SU-DHL-6 (cell line): Measurements from ENCODE around the gene PRKCA.

Experiments used
- H2AFZ ChIP-seq: fragments of 200-600 bp; sonication (generic); 2 replicates; pipeline ENCODE4 v1.6.1; 2014; ENCODE audit warnings: low read depth, mild to moderate bottlenecking, moderate library complexity, mixed read lengths, antibody characterized with exemption, low read length; ENCODE audit not compliant: severe bottlenecking
- H3F3A ChIP-seq: fragments of 200-600 bp; shearing (Covaris generic); 2 replicates; pipeline ENCODE4 v1.6.0; 2016; ENCODE audit warnings: antibody characterized with exemption, mild to moderate bottlenecking; ENCODE audit not compliant: insufficient read depth
- H3K27ac ChIP-seq: fragments of 200-600 bp; sonication (generic); 2 replicates; pipeline ENCODE4 v1.5.1; 2016; ENCODE audit warnings: low read depth, mild to moderate bottlenecking, low read length, moderate library complexity, mixed read lengths
- H3K27me3 ChIP-seq: fragments of 200-600 bp; sonication (generic), shearing (Covaris generic); 2 replicates; pipeline ENCODE4 v1.6.0; 2014; ENCODE audit warnings: mild to moderate bottlenecking, low read length
- H3K36me3 ChIP-seq: fragments of 200-600 bp; sonication (generic); 2 replicates; pipeline ENCODE4 v1.6.1; 2014; ENCODE audit warnings: mild to moderate bottlenecking, low read length, mixed read lengths
- H3K4me2 ChIP-seq: fragments of 300-600, 200-600 bp; shearing (Covaris generic), sonication (generic); 2 replicates; pipeline ENCODE4 v1.6.0; 2014; ENCODE audit warnings: low read length, low read depth, mild to moderate bottlenecking; ENCODE audit not compliant: poor library complexity, severe bottlenecking
- H3K4me3 ChIP-seq: fragments of 200-600 bp; sonication (generic); 2 replicates; pipeline ENCODE4 v1.5.1; 2014; ENCODE audit warnings: antibody characterized with exemption, low read length, mild to moderate bottlenecking, mixed read lengths; ENCODE audit not compliant: insufficient read depth, poor library complexity, severe bottlenecking
- H3K79me2 ChIP-seq: fragments of 200-600 bp; sonication (generic); 2 replicates; pipeline ENCODE4 v1.6.1; 2014; ENCODE audit warnings: mild to moderate bottlenecking, low read length, moderate library complexity; ENCODE audit not compliant: insufficient read depth
- H3K9ac ChIP-seq: fragments of 200-600 bp; sonication (generic); 2 replicates; pipeline ENCODE4 v1.7.0; 2014; ENCODE audit warnings: mild to moderate bottlenecking, low read length
- H3K9me2 ChIP-seq: fragments of 200-600 bp; sonication (generic); replicated peaks from 2 replicates; pipeline ENCODE4 v1.6.1; 2014; ENCODE audit warnings: low read length; ENCODE audit not compliant: insufficient read depth
- H3K9me3 ChIP-seq: fragments of 200-600 bp; sonication (generic); 2 replicates; pipeline ENCODE4 v1.6.1; 2014; ENCODE audit warnings: low read length, mixed read lengths; ENCODE audit not compliant: insufficient read depth
- H4K20me1 ChIP-seq: fragments of 200-600 bp; sonication (generic); 2 replicates; pipeline ENCODE4 v1.6.1; 2014; ENCODE audit warnings: low read depth, mild to moderate bottlenecking, antibody characterized with exemption, low read length, moderate library complexity, mixed read lengths
- EZH2phosphoT487 ChIP-seq: fragments of 200-600 bp; sonication (generic), shearing (Covaris generic); conservative IDR thresholded peaks from 2 replicates; pipeline ENCODE4 v1.6.1; 2018; ENCODE audit warnings: mild to moderate bottlenecking, antibody characterized with exemption, low read length, moderate library complexity, mixed read lengths
- TF ChIP-seq, protein P1 (sequence below): fragments of 200-600 bp; sonication (generic); IDR thresholded peaks from one replicate; pipeline ENCODE4 v1.5.1; 2017; ENCODE audit warnings: antibody characterized with exemption, mild to moderate bottlenecking, low read length, moderate library complexity; ENCODE audit not compliant: insufficient read depth, poor library complexity, severe bottlenecking

Gene PRKCA

DNA sequence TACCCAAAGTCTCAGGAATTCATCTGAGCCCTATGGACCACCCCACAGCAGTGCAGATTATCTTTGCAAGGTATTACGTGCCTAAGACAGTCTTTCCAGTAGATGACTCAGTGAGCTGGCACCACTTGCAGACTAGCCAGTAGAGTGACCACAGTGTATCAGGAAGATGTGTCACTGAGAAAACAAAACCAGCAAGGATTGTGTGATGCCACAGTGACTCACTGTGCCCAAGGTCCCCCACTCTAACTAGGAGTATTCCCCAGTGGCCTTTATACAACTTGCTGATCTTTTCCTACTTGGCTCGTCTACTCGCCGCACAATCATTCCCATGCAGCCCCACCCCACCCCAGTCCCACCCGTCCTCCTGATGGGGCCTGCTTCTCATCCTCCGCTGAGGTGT is 26.8 kb upstream of the PRKCA start:
- no peaks in the 10 kb centered on the region for H3F3A ChIP-seq
- H3K79me2 ChIP-seq: no peaks in the 10 kb centered on the region
- H3K27me3 ChIP-seq: no peaks in the 10 kb centered on the region
- no peak overlapping the region for H3K4me2 ChIP-seq
- no peak overlapping the region for H3K9ac ChIP-seq
- no peaks in the 10 kb centered on the region for H3K36me3 ChIP-seq
- H3K27ac ChIP-seq: no peak overlapping the region
- no peak overlapping the region for H3K4me3 ChIP-seq
- H2AFZ ChIP-seq: no peak overlapping the region
- H4K20me1 ChIP-seq: no peaks in the 10 kb centered on the region
- H3K9me3 ChIP-seq: no peaks in the 10 kb centered on the region
- no peaks in the 10 kb centered on the region for H3K9me2 ChIP-seq
- TF ChIP-seq, protein P1, sequence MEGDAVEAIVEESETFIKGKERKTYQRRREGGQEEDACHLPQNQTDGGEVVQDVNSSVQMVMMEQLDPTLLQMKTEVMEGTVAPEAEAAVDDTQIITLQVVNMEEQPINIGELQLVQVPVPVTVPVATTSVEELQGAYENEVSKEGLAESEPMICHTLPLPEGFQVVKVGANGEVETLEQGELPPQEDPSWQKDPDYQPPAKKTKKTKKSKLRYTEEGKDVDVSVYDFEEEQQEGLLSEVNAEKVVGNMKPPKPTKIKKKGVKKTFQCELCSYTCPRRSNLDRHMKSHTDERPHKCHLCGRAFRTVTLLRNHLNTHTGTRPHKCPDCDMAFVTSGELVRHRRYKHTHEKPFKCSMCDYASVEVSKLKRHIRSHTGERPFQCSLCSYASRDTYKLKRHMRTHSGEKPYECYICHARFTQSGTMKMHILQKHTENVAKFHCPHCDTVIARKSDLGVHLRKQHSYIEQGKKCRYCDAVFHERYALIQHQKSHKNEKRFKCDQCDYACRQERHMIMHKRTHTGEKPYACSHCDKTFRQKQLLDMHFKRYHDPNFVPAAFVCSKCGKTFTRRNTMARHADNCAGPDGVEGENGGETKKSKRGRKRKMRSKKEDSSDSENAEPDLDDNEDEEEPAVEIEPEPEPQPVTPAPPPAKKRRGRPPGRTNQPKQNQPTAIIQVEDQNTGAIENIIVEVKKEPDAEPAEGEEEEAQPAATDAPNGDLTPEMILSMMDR: no peak
- TF ChIP-seq EZH2phosphoT487: no peak

DNA sequence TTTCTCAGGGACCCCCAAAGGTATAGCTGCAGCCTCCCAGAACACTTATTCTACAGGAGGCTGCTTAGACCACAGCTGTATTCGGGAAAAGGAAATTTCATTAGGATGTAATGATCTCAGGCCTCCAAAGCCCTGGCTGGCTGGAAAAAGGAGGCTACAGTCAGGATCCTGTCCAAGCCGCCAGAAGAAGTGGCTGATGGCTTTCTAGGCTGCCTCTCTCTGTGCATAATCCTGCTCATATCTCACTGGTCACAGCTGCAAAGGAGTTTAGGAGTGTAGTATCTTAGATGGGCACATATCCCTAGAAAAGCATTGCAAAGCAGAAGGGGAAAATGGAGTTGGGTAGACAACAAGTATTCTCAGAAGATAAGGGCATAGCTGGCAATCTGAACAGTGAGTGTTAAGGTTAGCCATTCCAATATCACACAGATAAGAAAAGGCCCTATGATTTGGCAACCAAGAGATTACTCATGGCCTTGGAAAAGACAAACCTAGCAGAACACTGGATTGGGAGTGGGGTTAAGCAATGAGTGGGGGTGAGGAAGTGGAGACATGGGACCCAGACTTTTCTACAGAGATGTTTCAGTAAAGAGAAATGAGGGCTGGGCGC is 26.0 kb upstream of the PRKCA start:
- Histone ChIP-seq H3K27ac (no peak overlapping the region), H3K4me3 (no peak overlapping the region), H2AFZ (no peak overlapping the region), H3K9me3 (no peaks in the 10 kb centered on the region), H3K9ac (no peak overlapping the region), H3K36me3 (no peaks in the 10 kb centered on the region), H3K79me2 (no peaks in the 10 kb centered on the region), H3K27me3 (no peaks in the 10 kb centered on the region), H4K20me1 (no peaks in the 10 kb centered on the region), H3K4me2 (no peak overlapping the region), H3F3A (no peaks in the 10 kb centered on the region), H3K9me2 (no peaks in the 10 kb centered on the region)
- TF ChIP-seq, protein P1: no peak
- no peak for TF ChIP-seq EZH2phosphoT487

DNA sequence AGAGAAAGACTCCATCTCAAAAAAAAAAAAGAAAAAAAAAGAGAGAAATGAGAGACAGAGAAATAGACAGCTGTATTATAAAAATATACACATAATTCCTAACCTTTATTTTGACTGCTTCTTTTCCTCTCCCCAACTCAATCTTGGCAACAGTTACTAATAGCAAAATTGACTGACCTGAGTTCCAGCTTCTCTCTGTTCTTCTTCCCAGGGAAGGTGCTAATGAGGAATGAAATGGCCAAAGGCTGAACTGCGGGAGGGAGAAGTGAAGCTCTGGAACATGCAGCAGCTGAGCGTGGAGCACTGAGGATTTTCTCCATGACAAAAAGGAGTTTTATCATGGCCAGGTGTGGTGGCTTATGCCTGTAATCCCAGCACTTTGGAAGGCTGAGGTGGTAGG is 25.2 kb upstream of the PRKCA start:
- Histone ChIP-seq H4K20me1 (no peaks in the 10 kb centered on the region), H3K27me3 (no peaks in the 10 kb centered on the region), H3F3A (no peaks in the 10 kb centered on the region), H3K4me3 (no peak overlapping the region), H3K36me3 (no peaks in the 10 kb centered on the region), H2AFZ (no peak overlapping the region), H3K9me2 (no peaks in the 10 kb centered on the region), H3K4me2 (no peak overlapping the region), H3K27ac (no peak overlapping the region), H3K79me2 (no peaks in the 10 kb centered on the region), H3K9ac (no peak overlapping the region), H3K9me3 (no peaks in the 10 kb centered on the region)
- TF ChIP-seq, protein P1: no peak
- TF ChIP-seq EZH2phosphoT487: no peak
